Astrocyte (in vitro differentiated cells and primary cell): ENCODE data around the gene PLXNC1.

ENCODE experiments used
- CTCF ChIP-seq: IDR thresholded peaks from 2 replicates; pipeline ENCODE4 v1.5.1; 2011; ENCODE audit warnings: low read depth, mild to moderate bottlenecking, inconsistent platforms, low read length, moderate library complexity; ENCODE audit not compliant: insufficient read depth
- EZH2 ChIP-seq: IDR thresholded peaks from 2 replicates; pipeline ENCODE4 v1.6.1; 2012; ENCODE audit warnings: mild to moderate bottlenecking, low read length, inconsistent platforms; ENCODE audit not compliant: insufficient read depth

GRCh38 chr12:94254270-94254669, 105.9 kb downstream of the PLXNC1 start:
- TF ChIP-seq CTCF: no peak
- no peak for TF ChIP-seq EZH2
